Stimulated activated naive CD8-positive, alpha-beta T cell treated with anti-CD3 and anti-CD28 coated beads, Interleukin-15, amount 100 ng/mL, for 72 hours (primary cell): Measurements from ENCODE around the gene RPAIN.
"Not testable (repeated sequence)": the region's sequence is repeated elsewhere in the genome, so short reads cannot be mapped to it uniquely, and the experiment has no call there.

Source experiments
- ATAC-seq: fragments of 150-1000 bp; cut with Tn5 transposase; 2 replicates; pipeline ENCODE4 v1.10.0; 2021; ENCODE audit warnings: mild to moderate bottlenecking, moderate library complexity
- DNase-seq, 2 donors: peaks; one replicate each; pipeline ENCODE4 v3.0.0; 2021 to 2022
- H3K27ac Mint-ChIP-seq, 2 donors: one replicate each; pipeline ENCODE4 v1.8.0; 2022; ENCODE audit warnings: mild to moderate bottlenecking in 2 of 2, mixed read lengths in 2 of 2, moderate library complexity in 2 of 2
- H3K27me3 Mint-ChIP-seq: one replicate; pipeline ENCODE4 v1.8.0; 2022; ENCODE audit warnings: mixed read lengths
- H3K4me1 Mint-ChIP-seq: one replicate; pipeline ENCODE4 v1.8.0; 2022; ENCODE audit warnings: mild to moderate bottlenecking, mixed read lengths
- H3K4me3 Mint-ChIP-seq, 2 donors: one replicate each; pipeline ENCODE4 v1.8.0; 2022; ENCODE audit warnings: mild to moderate bottlenecking in 2 of 2, mixed read lengths in 2 of 2, moderate library complexity in 1 of 2
- H3K9me3 Mint-ChIP-seq, 2 donors: one replicate each; pipeline ENCODE4 v1.8.0; 2022; ENCODE audit warnings: mixed read lengths in 2 of 2

The RPAIN gene

GRCh38 chr17:5418858-5419355 lies 1.1 kb upstream of the RPAIN start:
- ATAC-seq: peak; percentile 59
- Mint-ChIP-seq H3K4me3 (peak overlapping the region; percentile 88 to 94), H3K4me1 (peaks cover 51% of the 10 kb centered on the region), H3K9me3 (no peaks in the 10 kb centered on the region), H3K27me3 (no peaks in the 10 kb centered on the region), H3K27ac (peak overlapping the region; percentile 98 to 99)
- DNase-seq: peak; percentile 68 to 76

GRCh38 chr17:5419356-5419958 lies 525 bp upstream of the RPAIN start, which contains the start of gene NUP88:
NUP88 (minus strand) TSS chr17:5419662; CDS start chr17:5419650, 12 bp downstream.
- Mint-ChIP-seq H3K4me1 (peaks cover 45% of the 10 kb centered on the region), H3K27me3 (no peaks in the 10 kb centered on the region), H3K9me3 (no peaks in the 10 kb centered on the region), H3K27ac (peak within 1 kb of the TSS; percentile 98 to 99), H3K4me3 (peak within 1 kb of the TSS; percentile 88 to 94)
- ATAC-seq: peak; percentile 95
- peak; percentile 97 to 98 for DNase-seq

GRCh38 chr17:5422505-5422904 lies 2.5 kb downstream of the RPAIN start:
- ATAC-seq: no peak
- H3K9me3 Mint-ChIP-seq: no peaks in the 10 kb centered on the region
- DNase-seq: no peak
- peaks cover 34% of the 10 kb centered on the region for H3K4me1 Mint-ChIP-seq
- no peaks in the 10 kb centered on the region for H3K27me3 Mint-ChIP-seq
- H3K4me3 Mint-ChIP-seq: peak overlapping the region in 1 of 2 donors; percentile 25
- H3K27ac Mint-ChIP-seq: no peak overlapping the region

- H3K4me3 Mint-ChIP-seq: no peak overlapping the region
- no peak for ATAC-seq
- H3K4me1 Mint-ChIP-seq: peaks cover 35% of the 10 kb centered on the region
- no peaks in the 10 kb centered on the region for H3K27me3 Mint-ChIP-seq
- H3K27ac Mint-ChIP-seq: peak overlapping the region in 1 of 2 donors; percentile 69
- no peak for DNase-seq
- H3K9me3 Mint-ChIP-seq: no peaks in the 10 kb centered on the region
These were observed 4.9 kb downstream of the RPAIN start for GRCh38 chr17:5424909-5425308.

GRCh38 chr17:5425826-5426225 lies 5.8 kb downstream of the RPAIN start:
- H3K9me3 Mint-ChIP-seq: no peaks in the 10 kb centered on the region
- no peaks in the 10 kb centered on the region for H3K27me3 Mint-ChIP-seq
- no peak overlapping the region for H3K27ac Mint-ChIP-seq
- H3K4me1 Mint-ChIP-seq: peaks cover 35% of the 10 kb centered on the region
- H3K4me3 Mint-ChIP-seq: no peak overlapping the region
- DNase-seq: no peak
- ATAC-seq: no peak

- ATAC-seq (no peak), DNase-seq (no peak)
- no peaks in the 10 kb centered on the region for H3K9me3 Mint-ChIP-seq
- H3K4me1 Mint-ChIP-seq: peaks cover 23% of the 10 kb centered on the region
- H3K4me3 Mint-ChIP-seq: no peak overlapping the region
- H3K27me3 Mint-ChIP-seq: no peaks in the 10 kb centered on the region
- peak overlapping the region in 1 of 2 donors; percentile 77 for H3K27ac Mint-ChIP-seq
These were observed 9.4 kb downstream of the RPAIN start for GRCh38 chr17:5429191-5429887.

- peak overlapping the region; percentile 64 to 81 for H3K27ac Mint-ChIP-seq
- DNase-seq (no peak), ATAC-seq (no peak)
- H3K27me3 Mint-ChIP-seq: no peaks in the 10 kb centered on the region
- no peak overlapping the region for H3K4me3 Mint-ChIP-seq
- H3K9me3 Mint-ChIP-seq: no peaks in the 10 kb centered on the region
- H3K4me1 Mint-ChIP-seq: peaks cover 28% of the 10 kb centered on the region
These were observed 10.5 kb downstream of the RPAIN start for GRCh38 chr17:5430413-5430999.

GRCh38 chr17:5431234-5431633 lies 11.3 kb downstream of the RPAIN start:
- not testable (repeated sequence) for H3K4me3 Mint-ChIP-seq, H3K9me3 Mint-ChIP-seq, ATAC-seq, H3K27me3 Mint-ChIP-seq, DNase-seq
- peak overlapping the region; percentile 64 to 81 for H3K27ac Mint-ChIP-seq
- H3K4me1 Mint-ChIP-seq: peaks cover 30% of the 10 kb centered on the region

GRCh38 chr17:5431949-5432556 lies 12.1 kb downstream of the RPAIN start:
- H3K9me3 Mint-ChIP-seq: no peaks in the 10 kb centered on the region
- peaks cover 38% of the 10 kb centered on the region for H3K4me1 Mint-ChIP-seq
- ATAC-seq (no peak), DNase-seq (no peak)
- H3K4me3 Mint-ChIP-seq: no peak overlapping the region
- peak overlapping the region in 1 of 2 donors; percentile 64 for H3K27ac Mint-ChIP-seq
- H3K27me3 Mint-ChIP-seq: no peaks in the 10 kb centered on the region

GRCh38 chr17:5434984-5435383 lies 15.0 kb downstream of the RPAIN start:
- ATAC-seq (no peak), DNase-seq (no peak)
- Mint-ChIP-seq H3K9me3 (no peaks in the 10 kb centered on the region), H3K4me1 (peaks cover 54% of the 10 kb centered on the region), H3K27ac (peak overlapping the region; percentile 57 to 88), H3K27me3 (no peaks in the 10 kb centered on the region), H3K4me3 (peak overlapping the region; percentile 32 to 53)

- peak overlapping the region in 1 of 2 donors; percentile 19 for H3K27ac Mint-ChIP-seq
These were observed 15.9 kb downstream of the RPAIN start for GRCh38 chr17:5435781-5436315.

GRCh38 chr17:5437721-5438317 lies 17.8 kb downstream of the RPAIN start:
- DNase-seq (no peak), ATAC-seq (no peak)
- Mint-ChIP-seq H3K27me3 (no peaks in the 10 kb centered on the region), H3K9me3 (no peaks in the 10 kb centered on the region), H3K27ac (peak overlapping the region; percentile 90 to 91), H3K4me3 (peak overlapping the region; percentile 87 to 92), H3K4me1 (peaks cover 42% of the 10 kb centered on the region)

More at GRCh38 chr17:5435781-5436315, 15.9 kb downstream of the RPAIN start:
- H3K27me3 Mint-ChIP-seq, H3K9me3 Mint-ChIP-seq, ATAC-seq, DNase-seq: not testable (repeated sequence)
- H3K4me1 Mint-ChIP-seq: peaks cover 51% of the 10 kb centered on the region
- peak overlapping the region; percentile 54 to 67 for H3K4me3 Mint-ChIP-seq

- Mint-ChIP-seq H3K27ac (peak within 1 kb of the TSS; percentile 91 to 94), H3K4me1 (peaks cover 42% of the 10 kb centered on the region), H3K27me3 (no peaks in the 10 kb centered on the region), H3K4me3 (peak within 1 kb of the TSS; percentile 87 to 92), H3K9me3 (no peaks in the 10 kb centered on the region)
- ATAC-seq: peak; percentile 96
- DNase-seq: peak; percentile 94 to 95
These were observed 18.9 kb downstream of the RPAIN start, which contains the start of gene C1QBP for GRCh38 chr17:5438716-5439445. C1QBP (minus strand) TSS chr17:5439155; CDS start chr17:5439073, 82 bp downstream.

- ATAC-seq (no peak), DNase-seq (no peak)
- peak overlapping the region; percentile 87 to 92 for H3K4me3 Mint-ChIP-seq
- no peaks in the 10 kb centered on the region for H3K9me3 Mint-ChIP-seq
- H3K27ac Mint-ChIP-seq: peak overlapping the region; percentile 91 to 94
- H3K27me3 Mint-ChIP-seq: no peaks in the 10 kb centered on the region
- H3K4me1 Mint-ChIP-seq: peaks cover 42% of the 10 kb centered on the region
These were observed 19.4 kb downstream of the RPAIN start for GRCh38 chr17:5439446-5439764.
